ENCODE results near the gene EPHA2. TPM values are rescaled to one million over a fixed set of nuclear protein-coding genes. Genes with fewer than 3 reads are reported as not detected.

EPHA2 gene
- total RNA-seq, 1 donor from 2014 or later = 1.2 TPM

DNA sequence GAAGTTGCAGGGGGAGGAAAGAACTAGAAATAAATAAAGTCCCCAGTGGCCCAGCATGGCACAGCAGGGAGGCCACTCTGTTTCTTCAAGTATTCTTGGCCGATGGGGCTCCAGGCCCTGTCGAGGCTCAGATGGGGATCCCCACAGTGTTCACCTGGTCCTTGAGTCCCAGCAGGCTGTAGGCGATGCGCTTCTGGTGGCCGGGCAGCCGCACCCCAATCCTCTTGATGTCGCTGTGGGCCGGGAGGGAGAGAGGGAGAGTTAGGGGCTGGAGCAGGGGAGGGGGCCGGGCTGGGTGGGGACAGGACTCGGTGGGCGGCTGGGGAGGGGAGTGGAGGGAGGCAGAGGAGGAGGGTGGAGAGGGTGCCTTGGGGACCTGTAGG, 30.8 kb downstream of the EPHA2 start:
- no peak for FAIRE-seq

DNA sequence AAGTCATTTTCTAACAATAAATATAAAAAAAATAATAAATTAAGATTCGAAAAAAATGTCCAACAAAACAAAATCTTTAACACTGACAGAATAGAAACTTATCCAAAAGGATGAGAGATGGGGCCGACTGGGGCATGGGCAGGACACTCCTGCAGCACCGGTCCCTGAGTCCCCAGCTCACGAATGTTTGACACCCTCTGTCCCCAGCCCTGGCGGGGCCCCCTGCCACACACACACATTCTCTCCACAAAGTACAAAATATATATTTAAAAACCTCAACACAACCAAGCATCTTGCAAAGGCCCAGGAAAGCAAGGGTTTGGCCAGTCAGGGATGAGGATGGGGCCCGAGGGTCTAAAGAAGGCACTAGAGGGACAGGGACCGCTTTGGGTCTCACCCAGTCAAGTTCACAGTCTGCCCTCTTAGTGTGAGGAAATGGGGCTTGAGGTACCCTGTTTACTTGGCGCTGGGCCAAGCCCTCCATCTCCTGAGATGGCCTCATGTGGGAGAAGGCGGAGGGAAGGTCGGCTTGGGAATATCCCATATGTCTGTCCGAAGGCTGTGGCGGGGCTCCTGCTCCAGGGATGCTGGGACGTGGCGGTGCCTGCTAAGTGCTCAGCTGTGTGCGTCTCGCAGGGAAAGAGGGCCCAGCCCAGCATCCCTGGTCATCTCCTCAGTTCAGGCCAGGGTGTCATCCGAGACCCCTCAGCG, 31.3 kb downstream of the EPHA2 start:
- no peak for FAIRE-seq

More for the DNA sequence above, 30.8 kb downstream of the EPHA2 start:
- no peak for DNase-seq (ENCODE audit: low spot score in 2 of 2)

DNA sequence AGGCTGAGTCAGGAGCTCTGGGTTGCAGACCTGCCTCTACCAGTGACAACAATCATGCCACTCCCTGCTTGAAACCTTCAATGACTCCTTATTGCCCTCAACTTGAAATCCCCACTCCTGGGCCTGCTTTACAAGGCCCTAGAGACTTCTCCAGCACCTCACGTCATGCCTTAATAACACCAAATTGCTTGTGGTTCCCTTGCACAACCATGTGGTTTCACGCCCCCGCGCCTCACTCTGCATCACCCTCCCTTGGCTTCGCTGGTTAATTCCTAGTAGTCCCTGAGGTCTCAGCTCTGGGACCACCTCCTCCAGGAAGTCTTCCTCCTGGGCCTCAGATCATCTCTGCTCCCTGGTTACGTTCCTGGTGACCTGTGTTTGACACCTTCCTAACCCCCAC, 33.0 kb downstream of the EPHA2 start:
- no peak for DNase-seq (ENCODE audit: low spot score in 2 of 2)
- no peak for FAIRE-seq

More for the DNA sequence above, 31.3 kb downstream of the EPHA2 start:
- no peak for DNase-seq (ENCODE audit: low spot score in 2 of 2)

DNA sequence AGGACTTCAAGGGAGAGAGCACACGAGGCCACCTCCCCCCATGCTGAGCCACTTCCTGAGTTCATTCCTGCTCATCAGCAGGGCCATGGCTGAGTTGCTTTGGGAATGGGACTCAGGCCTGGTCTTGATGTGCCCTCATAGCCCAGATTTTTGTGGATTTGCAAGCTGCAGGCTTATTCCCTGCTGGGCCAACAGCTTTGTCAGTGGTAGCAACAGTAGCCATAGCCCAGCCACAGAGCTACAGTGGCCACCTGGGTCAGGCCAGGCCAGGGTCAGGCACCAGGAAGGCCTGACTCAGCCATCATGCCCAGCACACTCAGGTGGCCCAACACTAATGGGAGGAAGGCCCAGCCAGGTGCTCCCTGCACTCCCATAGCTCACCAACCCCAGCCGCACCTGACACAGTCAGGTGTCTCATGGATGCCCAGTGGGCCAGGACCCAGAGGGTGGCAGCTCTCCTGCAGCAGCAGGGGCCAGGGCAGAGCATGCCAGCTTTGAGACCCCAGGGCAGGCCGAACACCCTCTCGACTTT, 33.5 kb downstream of the EPHA2 start:
- no peak for FAIRE-seq
- no peak for DNase-seq (ENCODE audit: low spot score in 2 of 2)

DNA sequence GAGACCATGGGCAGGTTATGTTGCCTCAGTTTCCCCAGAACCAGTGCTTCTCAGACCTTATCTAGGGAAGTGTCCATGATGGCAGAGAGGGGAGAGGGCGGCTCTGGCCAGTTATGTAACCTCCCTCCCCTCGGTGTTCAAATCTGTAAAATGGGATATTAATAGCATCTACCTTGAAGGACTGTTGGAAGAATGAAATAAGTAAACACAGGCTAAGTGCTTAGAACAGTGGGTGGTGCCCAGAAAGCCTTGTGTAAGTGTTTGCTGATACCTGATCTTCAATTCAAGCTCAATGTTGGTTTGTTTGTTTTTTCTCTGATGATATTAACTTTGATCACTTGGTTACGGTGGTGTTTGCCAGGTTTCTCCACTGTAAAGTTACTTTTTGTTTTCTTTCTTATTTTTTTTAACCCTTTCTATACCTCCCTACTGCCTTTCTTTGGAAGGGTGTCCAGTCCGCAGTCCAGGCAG, 34.9 kb downstream of the EPHA2 start:
- DNase-seq (ENCODE audit: low spot score in 2 of 2) (no peak), FAIRE-seq (no peak)

DNA sequence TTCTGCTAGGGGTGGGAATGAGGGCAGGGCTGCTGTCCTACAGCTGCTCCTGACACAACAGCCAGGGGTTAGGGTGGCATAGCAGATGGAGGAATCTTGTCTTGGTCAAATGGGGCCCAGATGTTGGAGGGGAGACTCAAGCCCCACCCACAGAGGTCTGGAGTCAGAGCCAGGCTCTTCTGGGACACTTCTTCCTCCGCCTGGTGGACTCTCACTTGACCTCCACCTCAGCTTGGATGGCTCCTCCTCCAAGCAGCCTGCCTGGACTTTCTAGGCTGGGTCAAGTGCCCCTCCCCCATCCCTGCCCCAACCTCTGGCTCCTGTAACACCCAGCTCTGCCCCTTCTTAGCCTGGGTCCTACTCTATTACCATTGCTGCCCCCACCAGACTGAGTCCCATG, 35.5 kb downstream of the EPHA2 start:
- FAIRE-seq (no peak), DNase-seq (ENCODE audit: low spot score in 2 of 2) (no peak)

DNA sequence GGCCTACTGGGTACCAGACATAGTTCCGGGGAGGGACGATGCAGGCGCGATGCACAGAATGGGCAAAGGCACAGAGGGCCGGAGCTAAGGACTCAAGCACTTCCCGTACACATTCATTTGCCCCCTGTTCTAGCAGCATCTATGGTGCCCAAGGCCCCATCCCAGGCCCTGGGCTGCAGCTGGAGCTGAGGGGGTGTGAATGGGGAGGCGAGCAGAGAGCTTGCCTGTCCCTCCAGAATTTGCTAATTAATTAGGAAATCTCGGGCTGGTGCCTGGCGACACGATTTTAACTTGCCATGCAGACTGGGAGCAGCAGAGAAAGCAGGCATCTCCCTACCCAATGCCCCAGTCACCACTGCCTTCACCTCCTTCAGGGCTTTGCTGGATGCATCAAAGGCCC, 35.9 kb downstream of the EPHA2 start:
- DNase-seq (ENCODE audit: low spot score in 2 of 2) (no peak), FAIRE-seq (no peak)

DNA sequence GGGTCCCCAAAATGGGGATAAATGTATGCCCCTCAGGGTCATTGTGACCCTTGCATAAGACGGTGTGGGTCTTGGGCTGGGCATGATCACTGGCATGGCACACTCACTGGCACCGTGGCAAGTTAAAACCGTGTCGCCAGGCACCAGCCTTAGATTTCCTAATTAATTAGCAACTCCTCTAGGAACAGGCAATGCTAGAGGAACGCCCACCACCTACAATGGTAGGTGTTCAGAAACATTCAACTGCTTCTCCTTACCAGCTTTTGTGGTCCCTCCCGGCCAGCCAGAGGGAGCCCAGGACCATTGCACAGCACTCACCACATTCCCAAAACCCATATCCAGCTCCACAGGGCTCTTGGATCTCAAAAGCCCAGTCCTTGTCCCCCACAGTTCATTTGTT, 36.4 kb downstream of the EPHA2 start:
- FAIRE-seq = no peak

DNA sequence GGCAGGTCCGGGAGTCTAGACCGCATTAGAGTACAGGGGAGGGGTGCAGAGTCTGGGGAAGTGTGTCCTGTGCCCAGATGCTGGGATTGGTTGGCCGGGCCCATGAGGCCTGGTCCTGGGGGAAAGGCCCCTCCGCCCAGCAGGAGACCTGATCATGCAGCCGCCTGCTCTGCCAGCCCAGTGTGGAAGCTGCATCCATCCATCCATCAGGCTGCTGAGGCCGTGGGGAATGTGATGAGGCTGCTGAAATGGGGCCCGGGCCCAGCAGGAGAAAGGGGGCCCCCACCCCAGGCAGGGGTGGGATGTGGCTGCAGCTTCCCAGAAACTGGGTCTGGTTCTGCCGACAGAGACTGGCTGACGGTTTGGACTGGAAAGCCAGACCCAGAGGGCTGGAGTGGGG, 37.2 kb downstream of the EPHA2 start:
- DNase-seq (ENCODE audit: low spot score in 2 of 2) = no peak
- FAIRE-seq = no peak

More for the DNA sequence above, 36.4 kb downstream of the EPHA2 start:
- no peak for DNase-seq (ENCODE audit: low spot score in 2 of 2)

DNA sequence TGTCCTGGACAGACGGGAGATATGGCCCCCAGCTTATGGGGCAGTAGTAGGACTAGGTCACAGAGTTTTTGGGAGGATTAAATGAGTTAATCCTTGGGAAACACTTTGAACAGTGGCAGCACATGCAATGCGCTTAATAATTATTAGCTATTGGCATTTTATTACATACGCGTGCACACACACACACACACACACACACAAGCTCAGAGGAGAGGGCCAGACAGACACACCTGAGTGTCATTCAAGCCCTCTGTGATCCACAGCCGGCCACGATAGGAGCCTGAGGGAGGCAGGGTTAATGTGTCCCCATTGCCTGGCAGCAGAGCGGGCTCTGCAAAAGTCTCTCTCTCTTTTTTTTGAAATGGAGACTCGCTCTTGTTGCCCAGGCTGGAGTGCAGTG, 37.9 kb downstream of the EPHA2 start:
- no peak for DNase-seq (ENCODE audit: low spot score in 2 of 2)
- no peak for FAIRE-seq

DNA sequence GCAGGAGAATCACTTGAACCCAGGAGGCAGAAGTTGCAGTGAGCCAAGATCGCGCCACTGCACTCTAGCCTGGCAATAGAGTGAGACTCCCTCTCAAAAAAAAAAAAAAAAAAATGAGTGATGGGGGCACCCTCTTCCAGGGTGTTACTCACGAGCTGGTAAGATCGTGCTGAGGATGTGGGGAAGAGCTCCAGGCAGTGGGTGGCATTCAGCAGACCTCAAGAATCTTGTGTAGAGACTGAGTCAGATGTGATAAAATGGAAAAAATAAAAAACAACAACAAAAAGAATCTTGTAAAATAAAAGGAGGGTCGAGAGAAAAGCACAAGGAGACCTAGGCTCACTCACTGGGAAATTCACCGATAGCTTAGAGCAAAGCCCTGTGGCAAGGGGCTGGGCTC, 38.5 kb downstream of the EPHA2 start:
- no peak for FAIRE-seq

DNA sequence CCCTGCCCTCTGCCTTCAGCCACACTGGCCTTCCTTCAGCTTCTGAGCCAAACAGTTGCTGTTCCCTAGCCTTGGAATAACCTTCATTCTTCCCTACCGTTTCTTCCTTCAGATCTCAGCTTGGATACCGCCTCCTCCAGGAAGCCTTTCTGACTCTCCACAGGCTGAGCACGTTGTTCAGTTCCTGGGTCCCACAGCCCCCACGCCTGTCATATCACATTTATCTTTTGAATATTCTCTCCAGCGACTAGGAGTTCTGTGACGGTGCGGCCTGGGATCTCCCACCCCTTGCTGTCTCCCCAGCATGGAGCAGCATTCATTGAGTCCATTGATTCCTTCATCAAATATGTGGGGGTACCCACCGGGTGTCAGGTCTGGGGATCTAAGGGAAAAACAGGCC, 39.2 kb downstream of the EPHA2 start:
- FAIRE-seq (no peak), DNase-seq (ENCODE audit: low spot score in 2 of 2) (no peak)

More for the DNA sequence above, 38.5 kb downstream of the EPHA2 start:
- DNase-seq (ENCODE audit: low spot score in 2 of 2) = no peak

DNA sequence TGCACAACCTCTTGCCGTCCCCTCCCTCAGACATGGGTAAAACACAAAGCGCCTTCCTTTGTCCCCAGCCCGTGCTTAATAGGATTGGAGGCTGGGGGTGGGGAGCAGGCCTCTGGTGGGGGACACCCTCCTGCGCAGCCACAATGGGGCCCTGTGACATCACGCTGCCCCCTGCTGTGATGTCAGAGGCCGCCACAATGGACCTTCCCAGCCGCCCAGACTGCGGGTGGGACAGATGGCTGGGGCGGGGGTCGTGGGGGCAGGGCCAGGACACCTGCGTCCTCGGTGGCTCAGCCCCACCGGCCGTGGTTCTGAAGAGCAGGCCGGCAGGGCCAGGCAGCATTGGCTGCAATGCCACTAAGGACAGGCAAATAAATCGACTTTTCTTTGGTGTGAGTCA, 39.9 kb downstream of the EPHA2 start:
- FAIRE-seq (no peak), DNase-seq (ENCODE audit: low spot score in 2 of 2) (no peak)

DNA sequence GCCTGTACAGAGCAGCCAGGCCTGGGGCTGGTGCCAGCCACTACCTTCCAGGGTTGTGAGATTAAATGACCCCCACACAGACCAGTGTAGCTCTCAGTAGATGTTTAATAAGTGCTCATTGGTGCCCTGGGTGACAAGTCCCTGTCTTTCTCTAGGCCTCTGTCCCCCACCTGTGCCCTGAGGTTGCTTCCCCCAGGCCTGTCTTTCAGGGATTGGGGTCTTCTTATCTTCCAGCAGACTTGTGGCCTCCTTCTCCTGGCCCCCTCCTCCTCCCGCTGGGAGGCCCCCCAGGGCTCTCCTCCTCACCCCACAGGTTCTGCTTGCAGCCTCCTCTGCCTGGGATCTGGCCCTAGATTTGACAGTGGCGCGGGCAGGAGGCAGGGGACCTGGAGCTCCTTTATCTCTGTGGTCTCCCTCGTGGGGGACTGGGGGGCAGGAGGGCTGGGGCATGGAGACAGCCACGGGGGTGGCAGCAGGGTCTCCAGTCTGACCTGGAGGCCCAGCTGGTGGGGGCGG, 40.3 kb downstream of the EPHA2 start:
- FAIRE-seq (no peak), DNase-seq (ENCODE audit: low spot score in 2 of 2) (no peak)

DNA sequence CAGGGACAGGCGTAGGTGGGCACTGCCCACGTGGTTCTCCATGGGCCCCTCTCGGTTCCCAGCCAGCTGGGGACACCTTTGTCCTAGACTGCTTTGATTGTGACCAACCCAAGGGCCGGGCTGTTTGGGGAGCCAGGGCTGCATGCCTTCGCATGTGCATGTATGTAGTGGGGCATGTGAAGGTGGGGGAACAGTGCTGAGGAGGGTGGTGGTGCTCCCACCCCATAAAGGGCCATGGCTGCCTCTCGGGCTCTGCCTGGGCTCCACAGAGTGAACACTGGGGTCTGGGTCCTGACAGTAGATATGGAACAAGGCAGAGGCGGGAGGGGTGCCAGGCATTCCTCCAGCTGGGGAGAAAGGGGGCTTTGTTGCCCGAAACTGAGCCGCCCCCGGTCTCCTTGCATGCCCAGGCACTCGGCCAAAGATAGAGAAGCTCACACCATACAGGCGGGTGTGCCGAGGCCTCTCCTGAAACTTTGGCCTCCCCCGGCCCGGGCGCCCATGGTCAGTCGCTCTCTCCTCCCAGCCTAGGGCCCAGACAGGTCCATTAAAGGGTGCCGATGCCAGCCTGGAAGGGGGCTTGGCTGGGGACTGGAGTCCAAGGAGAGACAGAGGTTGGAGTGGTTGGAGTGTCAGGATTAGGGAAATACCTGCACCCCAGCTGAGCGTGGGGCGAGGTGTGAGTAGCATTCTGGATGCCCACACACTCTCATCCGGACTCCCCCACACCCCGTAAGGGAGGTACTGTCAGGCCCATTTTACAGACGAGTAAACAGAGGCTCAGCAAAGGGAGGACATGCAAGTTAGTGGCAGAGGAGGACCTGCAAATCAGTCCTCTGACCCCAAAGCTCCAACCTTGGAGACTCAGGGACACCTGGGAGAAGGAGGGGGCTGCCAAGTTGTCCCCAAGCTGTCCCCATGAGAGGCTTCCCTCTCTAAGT, 41.1 kb downstream of the EPHA2 start:
- FAIRE-seq (no peak), DNase-seq (ENCODE audit: low spot score in 2 of 2) (no peak)

DNA sequence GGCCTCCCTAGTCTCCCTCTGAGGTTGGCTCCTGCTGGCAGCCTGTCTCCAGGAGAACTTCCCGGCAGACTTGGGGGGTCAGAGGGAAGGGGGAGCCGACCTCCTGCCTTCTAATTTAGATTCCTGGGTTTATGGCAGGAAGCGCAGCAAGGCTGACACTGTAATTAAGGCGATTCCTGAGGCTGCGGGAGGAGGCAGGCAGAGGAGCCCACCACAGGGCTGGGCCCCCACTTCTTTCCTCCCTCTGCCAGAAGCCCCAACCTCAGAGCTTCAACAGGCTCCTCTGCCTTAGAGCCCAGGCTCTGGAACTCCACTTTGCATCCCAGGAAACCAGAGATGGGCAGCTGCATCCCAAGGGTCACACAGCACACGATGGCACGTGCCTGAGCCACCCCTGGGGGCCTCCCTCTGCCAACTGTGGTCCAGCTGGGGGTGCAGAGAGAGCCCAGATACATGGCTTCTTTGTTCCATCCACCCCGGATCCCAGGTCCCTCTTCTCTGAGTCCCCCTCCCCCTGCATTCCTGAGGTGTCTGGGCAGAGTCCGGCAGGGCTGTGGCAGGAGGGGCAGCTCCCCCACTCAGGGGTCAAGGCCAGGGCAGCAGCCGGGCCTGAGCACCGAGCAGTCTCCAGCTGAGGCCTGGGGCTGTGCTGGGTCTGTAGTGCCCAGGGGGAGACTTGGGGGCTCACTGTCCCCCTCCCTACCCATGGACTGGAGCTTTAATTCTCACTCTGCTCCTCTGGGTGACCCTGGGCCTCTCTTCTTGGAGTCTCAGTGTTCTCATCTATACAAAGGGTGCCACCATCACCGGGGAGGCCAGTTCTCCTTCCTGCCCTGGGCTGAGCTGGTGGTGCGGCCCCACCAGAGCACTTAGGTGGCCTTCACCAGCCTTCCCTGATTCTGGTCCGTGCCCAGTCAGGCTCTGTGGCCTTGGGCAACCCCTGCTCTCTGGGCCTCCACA, 43.0 kb downstream of the EPHA2 start:
- DNase-seq (ENCODE audit: low spot score in 2 of 2) (no peak), FAIRE-seq (no peak)

DNA sequence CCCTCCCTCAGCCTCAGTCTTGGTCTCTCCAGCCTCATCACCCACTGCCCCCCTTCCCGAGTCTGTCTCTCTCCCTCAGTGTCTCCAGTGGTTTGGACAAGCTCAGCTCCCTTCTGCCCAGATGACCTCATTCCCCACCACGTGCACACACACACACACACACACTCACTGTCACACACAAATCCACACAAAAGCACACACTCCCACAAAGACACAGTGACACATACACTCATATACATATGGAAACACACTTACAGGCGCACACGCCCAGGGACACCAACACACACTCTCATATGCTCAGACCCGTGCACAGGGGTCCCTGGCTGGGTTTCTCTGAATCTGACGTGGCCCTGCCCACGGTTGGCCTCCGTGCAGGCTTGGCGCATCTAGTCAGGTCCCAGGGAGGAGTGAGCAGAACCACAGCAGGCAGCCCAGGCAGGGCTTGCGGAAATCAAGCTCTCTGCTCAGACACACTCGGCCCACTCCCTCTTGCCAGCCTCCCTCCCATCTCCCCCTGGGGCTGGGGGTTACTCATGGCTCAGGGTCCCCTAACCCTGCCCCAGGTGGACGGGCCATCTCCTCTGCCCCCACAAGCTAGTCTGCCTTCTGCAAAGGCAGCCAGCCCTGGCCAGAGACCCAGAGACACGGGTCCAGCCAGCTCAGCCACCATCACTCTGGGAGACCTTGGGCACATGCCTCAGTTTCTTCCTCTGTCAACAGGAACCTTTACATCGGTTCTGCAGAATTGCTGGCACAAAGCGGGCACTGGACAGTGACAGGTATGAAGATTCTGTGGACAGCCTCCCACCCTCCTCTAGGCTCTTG, 43.9 kb downstream of the EPHA2 start:
- FAIRE-seq (no peak), DNase-seq (ENCODE audit: low spot score in 2 of 2) (no peak)

DNA sequence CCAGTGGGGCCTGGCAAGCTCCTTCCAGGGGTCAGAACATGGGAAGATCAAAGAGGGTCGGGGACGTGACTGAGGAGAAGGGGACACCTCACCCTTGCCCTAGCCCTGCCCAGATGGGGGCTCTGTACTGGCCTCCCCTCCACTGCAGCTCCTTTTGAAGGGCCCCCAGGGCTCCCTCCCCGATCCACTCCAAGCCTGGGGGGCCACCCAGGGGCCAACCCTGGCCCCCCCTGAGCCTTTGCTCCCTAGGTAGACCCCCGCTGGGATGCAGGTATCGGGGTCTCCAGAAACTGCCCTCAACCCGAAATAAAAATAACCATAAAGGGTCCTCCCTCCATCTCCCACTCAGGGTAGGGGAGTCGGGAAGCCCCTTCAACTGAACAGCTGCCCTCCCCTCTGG, 45.0 kb downstream of the EPHA2 start:
- FAIRE-seq = no peak

DNA sequence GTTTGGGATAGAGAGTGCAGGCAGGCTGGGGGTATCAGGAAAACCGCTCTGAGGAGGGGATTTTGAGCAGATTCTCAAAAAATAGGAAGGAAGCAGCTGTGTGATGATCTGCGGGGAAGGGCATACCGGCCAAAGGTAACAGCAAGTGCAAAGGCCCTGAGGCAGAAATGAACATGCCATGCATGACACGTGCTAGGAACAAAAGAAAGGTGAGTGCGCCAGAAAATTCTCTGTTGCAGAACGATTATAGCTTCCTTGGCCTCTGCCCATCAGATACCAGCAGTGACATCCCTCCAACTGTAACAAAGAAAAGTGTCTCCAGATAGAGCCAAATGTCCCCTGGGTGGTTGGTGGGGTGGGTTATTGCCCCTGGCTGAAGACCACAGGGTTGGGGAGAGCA, 45.4 kb downstream of the EPHA2 start:
- DNase-seq (ENCODE audit: low spot score in 2 of 2) (no peak), FAIRE-seq (no peak)

More for the DNA sequence above, 45.0 kb downstream of the EPHA2 start:
- DNase-seq (ENCODE audit: low spot score in 2 of 2) = no peak

Data from frontal cortex (tissue), 4 donors.